Measurements from ENCODE around the gene MROH2A. TPM values are rescaled to one million over a fixed set of nuclear protein-coding genes. Genes with fewer than 3 reads are reported as not detected.

The MROH2A gene
- total RNA-seq, 1 experiment from 2014 or later: 2.4 TPM

GRCh38 chr2:233855345-233855744 is 77.2 kb downstream of the MROH2A start:
- DNase-seq (ENCODE audit: low spot score): no peak

- no peak for DNase-seq (ENCODE audit: low spot score)
These were observed 78.1 kb downstream of the MROH2A start for GRCh38 chr2:233856184-233856583.

- peak; percentile 81 for DNase-seq (ENCODE audit: low spot score)
These were observed 79.5 kb downstream of the MROH2A start for GRCh38 chr2:233857511-233858141.

- DNase-seq (ENCODE audit: low spot score): no peak
These were observed 80.2 kb downstream of the MROH2A start for GRCh38 chr2:233858331-233858730.

- DNase-seq (ENCODE audit: low spot score): no peak
These were observed 84.2 kb downstream of the MROH2A start for GRCh38 chr2:233862261-233862768.

- peak; percentile 46 for DNase-seq (ENCODE audit: low spot score)
These were observed 87.7 kb downstream of the MROH2A start for GRCh38 chr2:233865838-233866237.

- no peak for DNase-seq (ENCODE audit: low spot score)
These were observed 88.3 kb downstream of the MROH2A start for GRCh38 chr2:233866479-233866878.

- DNase-seq (ENCODE audit: low spot score): peak; percentile 75
These were observed 89.9 kb downstream of the MROH2A start, which contains the start of gene MSL3B for GRCh38 chr2:233867993-233868532. Gene MSL3B (minus strand): TSS chr2:233868386.

GRCh38 chr2:233871432-233871831 is 93.3 kb downstream of the MROH2A start:
- no peak for DNase-seq (ENCODE audit: low spot score)

GRCh38 chr2:233872125-233872524 is 94.0 kb downstream of the MROH2A start:
- peak; percentile 23 for DNase-seq (ENCODE audit: low spot score)

GRCh38 chr2:233882353-233882752 is 104.2 kb downstream of the MROH2A start:
- no peak for DNase-seq (ENCODE audit: low spot score)

Other genes with a start within 250 kb of the MROH2A start
- 20.4 and 21.8 TPM in 2 replicates for gene USP40, start 211.5 kb upstream of the MROH2A start, total RNA-seq (2014; rRNA removed; shearing (Covaris generic))
- gene UGT1A8, start 160.7 kb upstream of the MROH2A start, total RNA-seq (2014; rRNA removed; shearing (Covaris generic)): 43.6 and 56.6 TPM in 2 replicates
- 140 and 150 TPM in 2 replicates for gene UGT1A10, start 141.9 kb upstream of the MROH2A start, total RNA-seq (2014; rRNA removed; shearing (Covaris generic))
- gene UGT1A9, start 106.4 kb upstream of the MROH2A start, total RNA-seq (2014; rRNA removed; shearing (Covaris generic)): 3.2 and 6.7 TPM in 2 replicates
- gene UGT1A7, start 96.4 kb upstream of the MROH2A start, total RNA-seq (2014; rRNA removed; shearing (Covaris generic)): 5.0 and 8.9 TPM in 2 replicates
- 18.3 and 24.2 TPM in 2 replicates for gene UGT1A6, start 85.4 kb upstream of the MROH2A start, total RNA-seq (2014; rRNA removed; shearing (Covaris generic))
- 3.1 and 3.5 TPM in 2 replicates for gene UGT1A5, start 65.4 kb upstream of the MROH2A start, total RNA-seq (2014; rRNA removed; shearing (Covaris generic))
- gene UGT1A4, start 59.6 kb upstream of the MROH2A start, total RNA-seq (2014; rRNA removed; shearing (Covaris generic)): 3.4 and 3.9 TPM in 2 replicates
- gene UGT1A3, start 49.3 kb upstream of the MROH2A start, total RNA-seq (2014; rRNA removed; shearing (Covaris generic)): 1.2 and 1.6 TPM in 2 replicates
- 3.2 and 3.6 TPM in 2 replicates for gene UGT1A1, start 18.1 kb upstream of the MROH2A start, total RNA-seq (2014; rRNA removed; shearing (Covaris generic))
- gene HJURP, start 76.2 kb downstream of the MROH2A start, total RNA-seq (2014; rRNA removed; shearing (Covaris generic)): 25.8 and 28.4 TPM in 2 replicates
- gene TRPM8, start 139.0 kb downstream of the MROH2A start, total RNA-seq (2014; rRNA removed; shearing (Covaris generic)): not detected in 2 replicates